Measurements from ENCODE around the gene ANKLE1. TPM values are rescaled to one million over a fixed set of nuclear protein-coding genes. Genes with fewer than 3 reads are reported as not detected.
"Not testable (repeated sequence)": the region's sequence is repeated elsewhere in the genome, so short reads cannot be mapped to it uniquely, and the experiment has no call there.

ANKLE1 gene
- total RNA-seq, 1 donor from 2014 or later = 0.55 TPM

DNA sequence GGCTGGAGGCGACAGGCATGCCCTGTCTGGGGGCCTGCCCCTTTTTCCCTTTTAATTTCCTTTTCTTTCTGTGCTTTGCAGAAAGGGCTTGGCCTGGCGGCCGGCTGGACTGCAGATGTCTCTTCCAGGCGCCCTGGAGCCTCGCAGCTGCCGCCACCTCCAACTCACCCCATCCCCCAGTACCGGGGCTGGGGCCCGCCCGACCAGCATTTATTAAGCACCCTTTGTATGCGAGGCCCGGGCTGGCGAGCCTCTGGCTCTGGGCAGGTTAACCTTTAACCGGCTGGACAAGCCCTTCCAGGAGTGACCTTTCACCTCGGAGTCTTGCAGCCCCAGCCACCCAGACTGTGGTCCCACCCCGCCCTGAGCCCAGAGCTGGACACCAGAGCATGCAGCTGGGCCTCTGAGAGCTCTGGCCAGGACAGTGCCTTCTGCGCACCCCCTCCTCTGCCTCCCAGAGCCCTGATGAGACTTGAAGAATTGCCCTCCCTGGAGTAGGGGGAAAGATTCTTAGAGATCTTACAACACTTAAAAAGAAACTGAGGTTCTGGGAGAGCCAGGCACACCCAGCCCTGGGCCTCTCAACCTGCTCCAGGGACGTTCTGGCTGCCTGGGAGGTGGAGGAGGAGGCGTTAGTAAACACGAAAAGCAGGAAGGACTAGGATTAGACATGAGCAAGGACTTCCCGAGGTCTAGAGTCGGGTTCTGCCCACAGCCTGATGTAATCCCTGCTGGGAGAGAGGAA, 34.8 kb upstream of the ANKLE1 start:
- DNase-seq (ENCODE audit: low spot score) = no peak

DNA sequence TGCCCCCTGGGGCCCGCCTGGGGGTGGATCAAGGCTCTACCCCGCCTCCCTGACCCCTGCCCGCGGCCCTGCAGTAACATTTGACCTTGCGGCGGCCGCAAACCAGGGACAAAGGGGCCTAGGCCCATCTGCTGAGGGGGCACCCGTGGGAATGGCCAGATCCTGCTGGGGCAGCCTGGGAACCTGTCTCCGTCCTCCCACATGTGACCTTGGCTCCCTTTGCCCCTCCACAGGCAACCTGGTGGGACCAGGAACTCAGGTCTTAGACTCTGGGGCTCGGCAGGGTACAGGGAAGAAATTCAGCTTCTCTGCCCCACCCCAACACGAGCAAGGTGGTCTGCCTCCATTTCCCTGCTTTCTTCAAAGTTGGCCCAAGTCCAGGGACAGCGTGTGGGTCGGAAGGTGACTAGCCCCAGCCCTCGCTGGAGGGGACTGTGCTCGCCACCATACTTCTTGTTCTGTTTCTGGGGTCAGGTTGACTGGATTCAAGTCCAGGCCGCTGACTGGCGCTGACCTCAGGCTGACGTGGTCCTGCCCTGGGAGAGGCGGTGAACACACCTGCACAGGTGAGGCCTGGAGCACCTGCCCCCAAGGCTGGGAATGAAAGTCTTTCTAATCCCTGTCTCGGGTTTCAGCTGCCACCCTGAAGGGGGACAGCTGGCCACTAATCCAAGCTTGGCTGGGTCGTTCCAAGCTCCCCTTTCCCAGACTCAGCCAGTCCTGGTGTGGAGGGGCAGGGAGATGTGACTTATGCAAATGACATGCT, 33.5 kb upstream of the ANKLE1 start:
- DNase-seq (ENCODE audit: low spot score) = no peak

DNA sequence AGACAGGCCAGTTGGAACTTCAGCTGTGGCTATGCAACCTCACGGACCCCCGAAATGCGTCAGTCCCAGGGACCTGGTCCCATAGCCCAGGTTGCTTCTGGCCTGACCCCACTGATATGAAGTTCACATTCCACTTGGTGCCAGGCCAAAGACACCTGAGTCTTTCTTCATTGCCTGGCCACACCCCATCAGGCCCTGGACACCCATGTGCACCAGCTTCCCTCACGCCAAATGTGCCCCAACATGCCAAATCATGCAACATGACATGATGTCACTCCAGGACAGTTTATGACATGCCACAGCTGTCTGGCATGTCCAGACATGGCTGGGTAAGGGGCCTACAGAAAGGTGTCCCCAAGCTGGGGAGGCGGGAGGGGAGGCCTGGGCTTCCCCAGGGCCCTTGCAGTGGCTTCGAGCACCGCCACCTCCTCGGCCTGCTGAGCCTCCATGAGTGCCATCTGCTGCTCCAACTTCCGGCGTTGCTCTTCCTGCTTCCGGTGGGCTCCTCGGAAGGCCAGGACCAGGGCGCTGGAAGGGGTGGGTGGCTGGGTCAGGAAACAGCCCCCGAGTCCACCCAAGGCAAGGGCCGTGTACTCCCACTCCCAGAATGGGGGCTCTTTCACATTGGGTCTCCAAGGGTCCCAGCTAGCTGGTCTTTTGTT, 31.7 kb upstream of the ANKLE1 start:
- DNase-seq (ENCODE audit: low spot score) = no peak

DNA sequence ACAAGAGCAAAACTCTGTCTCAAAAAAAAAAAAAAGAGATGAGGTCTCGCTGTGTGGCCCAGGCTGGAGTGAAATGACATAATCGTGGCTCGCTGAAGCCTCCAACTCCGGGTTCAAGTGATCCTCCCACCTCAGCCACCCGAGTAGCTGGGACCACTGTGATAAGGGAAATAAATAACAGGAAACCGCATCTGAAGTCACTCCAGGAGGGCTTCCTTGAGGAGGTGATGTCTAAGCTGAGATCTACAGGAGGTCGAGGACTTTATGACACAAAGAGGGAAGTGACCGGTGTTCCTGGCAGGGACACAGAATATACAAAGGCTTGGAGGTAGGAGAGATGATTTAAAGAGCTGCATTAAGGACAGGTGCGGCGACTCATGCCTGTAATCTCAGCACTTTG, 27.1 kb upstream of the ANKLE1 start:
- no peak for DNase-seq (ENCODE audit: low spot score)

DNA sequence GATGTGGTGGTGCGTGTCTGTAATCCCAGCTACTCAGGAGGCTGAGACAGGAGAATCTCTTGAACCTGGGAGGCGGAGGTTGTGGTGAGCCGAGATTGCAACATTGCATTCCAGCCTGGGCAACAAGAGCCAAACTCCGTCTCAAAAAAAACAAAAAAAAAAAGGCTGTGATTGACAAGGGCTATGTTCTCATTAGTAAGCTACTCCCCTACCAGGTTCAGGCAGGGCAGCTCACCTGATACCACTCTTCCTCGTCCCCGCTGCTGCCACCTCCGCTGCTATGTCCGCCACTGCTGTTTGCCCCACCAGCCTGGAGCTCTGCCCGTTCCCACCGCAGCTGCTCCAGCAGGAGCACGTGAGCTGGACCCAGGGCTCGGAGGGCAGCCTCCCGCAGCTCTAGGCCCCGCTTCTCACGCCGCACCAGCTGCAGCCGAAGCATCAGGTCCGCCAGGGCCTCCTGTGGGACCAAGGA, 26.5 kb upstream of the ANKLE1 start:
- no peak for DNase-seq (ENCODE audit: low spot score)

DNA sequence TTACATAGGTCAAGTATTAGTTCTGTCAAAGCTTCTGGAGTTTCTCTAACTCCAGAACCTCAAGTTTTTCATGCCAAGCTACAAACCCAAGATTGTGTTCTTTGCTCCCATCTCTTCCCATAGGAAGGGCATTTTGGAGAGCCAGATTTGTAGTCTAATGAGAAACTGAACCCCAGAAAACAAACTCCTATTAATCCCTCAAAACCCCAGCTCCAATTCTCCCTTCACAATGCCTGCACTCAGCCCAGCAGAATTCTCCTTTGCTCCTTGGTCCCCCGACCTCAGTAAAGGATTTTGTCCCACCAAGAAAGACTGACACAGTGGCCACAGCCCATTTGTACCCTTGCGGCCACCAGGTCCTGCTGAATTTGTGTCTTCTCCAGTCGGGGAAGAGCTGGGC, 25.6 kb upstream of the ANKLE1 start:
- no peak for DNase-seq (ENCODE audit: low spot score)

DNA sequence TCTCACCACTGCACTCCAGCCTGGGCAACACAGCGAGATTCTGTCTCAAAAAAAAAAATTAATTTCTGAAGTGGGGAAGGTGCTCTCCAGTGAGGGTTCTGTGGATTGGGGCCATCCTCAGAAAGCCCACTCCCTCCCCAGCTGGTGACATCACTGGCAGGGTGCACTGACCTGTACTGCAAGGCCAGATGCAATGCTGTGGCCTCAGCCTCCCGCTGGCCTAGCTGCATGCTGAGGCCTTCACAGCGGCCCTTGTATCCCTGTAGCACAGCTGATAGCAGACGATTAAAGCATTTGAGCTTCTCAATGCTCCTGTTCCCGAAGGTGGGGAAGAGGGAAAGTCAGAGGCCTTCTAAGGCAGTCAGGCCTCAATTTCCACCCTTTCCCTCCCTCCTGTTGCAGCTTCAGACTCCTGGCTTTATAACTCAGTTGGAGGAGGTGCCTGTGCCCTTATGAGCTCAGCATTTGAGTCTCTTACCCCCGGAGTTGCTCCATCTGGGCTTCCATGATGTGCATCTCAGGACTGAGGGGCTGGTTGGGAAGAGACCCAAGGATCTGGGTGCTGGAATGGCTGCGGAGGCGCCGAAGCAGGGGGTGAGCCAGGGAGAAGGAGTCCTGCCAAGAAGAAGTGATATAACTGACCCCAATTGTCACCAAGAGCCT, 22.5 kb upstream of the ANKLE1 start:
- DNase-seq (ENCODE audit: low spot score) = no peak

DNA sequence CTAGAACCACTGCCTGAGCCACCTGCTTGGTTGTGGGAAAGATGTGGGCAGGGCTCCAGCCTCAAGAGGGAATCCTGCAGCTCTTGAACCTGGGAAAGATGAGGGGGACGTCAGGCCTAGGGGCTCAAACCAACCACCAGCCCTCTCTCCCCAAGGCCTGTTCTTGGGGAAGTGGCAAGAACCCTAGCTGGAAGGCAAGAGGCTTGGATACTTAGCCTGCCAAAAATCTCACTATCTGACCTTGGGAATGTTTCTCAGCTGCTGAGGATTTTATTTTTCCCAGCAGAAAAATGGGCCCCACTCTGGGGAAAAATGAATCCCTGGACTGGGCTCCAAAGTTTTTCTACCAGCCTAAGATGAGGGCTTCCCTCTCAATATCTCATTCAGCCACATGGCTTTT, 21.8 kb upstream of the ANKLE1 start:
- no peak for DNase-seq (ENCODE audit: low spot score)

DNA sequence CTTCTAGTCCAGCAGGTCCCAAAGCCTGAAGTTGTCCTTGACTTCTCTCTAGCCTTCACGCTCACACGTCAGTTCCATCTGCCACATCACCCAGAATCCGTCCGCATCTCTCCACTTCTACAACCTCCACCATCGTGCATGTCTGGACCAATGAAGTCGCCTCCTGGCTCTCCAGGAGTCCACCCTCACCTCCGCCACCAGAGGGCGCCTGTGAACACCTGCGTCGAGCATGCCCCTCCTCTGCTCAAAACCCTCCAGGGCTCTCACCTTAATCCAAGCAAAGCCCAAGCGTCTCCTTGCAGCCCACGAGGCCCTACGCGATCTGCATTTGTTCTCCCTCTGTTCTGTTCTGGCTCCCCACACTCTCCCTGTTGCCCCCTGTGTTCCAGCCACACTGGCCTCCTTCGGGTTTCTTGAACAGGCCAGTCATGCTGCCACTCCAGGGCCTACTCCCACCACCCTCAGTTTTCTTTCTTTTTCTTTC, 20.8 kb upstream of the ANKLE1 start:
- no peak for DNase-seq (ENCODE audit: low spot score)

DNA sequence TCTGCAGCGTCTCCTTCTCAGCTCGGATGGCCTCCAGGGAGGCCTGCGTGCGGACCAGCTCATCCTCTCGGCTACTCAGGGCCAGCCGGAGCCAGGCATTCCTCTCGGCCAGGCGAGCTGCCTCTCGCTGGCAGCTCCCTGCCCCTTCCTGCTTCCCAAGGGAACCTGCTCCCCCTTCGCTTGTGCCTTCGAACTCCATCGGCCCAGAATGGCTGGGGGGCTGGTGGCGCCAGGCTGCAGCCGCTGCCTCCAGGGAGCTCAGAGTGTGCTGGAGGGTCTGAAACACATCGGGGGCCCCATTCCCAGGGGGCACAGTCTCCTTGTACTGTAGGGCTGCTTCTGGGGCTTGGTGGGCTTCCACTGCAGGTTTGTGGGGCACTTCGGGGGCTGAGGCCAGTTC, 19.1 kb upstream of the ANKLE1 start:
- no peak for DNase-seq (ENCODE audit: low spot score)

DNA sequence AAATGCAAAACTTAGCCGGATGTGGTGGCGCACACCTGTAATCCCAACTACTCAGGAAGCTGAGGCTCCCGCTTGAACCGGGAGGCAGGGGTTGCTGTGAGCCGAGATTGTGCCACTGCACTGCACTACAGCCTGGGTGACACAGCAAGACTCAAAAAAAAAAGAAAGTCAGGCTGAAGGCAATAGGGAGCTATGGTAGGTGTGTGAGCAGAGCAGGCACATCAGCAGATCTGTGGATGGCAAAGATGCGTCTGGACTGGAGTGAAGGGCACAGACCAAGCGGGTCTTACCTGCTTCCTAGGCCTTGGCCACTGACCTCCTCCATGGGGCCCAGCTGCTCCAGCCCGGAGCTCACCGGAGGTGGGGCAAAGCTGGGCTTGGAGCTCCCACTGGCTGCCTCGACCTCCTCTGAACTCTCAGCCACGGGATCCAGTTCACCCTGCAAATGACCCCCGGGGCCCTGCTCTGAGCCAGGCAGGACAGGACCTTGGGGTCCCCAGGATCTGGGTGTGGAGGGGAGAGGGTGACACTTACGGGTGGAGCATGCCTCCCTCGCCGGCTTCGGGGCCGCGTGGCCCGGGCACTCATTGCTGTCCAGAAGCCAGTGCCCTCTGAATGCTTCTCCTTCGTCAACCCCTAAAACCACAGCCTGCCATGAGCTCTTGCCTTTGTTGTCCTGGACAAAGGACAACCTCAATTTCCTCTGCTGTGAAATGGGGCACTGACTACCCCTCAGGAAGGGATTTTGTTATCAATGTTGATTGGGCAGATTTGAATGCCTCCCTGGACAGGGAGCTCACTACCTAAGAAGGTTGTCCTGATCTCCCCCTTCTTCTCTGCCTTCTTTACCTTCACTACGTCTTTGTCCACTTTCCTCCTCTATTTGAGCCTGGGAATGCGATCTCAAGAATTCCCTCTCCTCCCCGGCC, 17.7 kb upstream of the ANKLE1 start:
- no peak for DNase-seq (ENCODE audit: low spot score)

DNA sequence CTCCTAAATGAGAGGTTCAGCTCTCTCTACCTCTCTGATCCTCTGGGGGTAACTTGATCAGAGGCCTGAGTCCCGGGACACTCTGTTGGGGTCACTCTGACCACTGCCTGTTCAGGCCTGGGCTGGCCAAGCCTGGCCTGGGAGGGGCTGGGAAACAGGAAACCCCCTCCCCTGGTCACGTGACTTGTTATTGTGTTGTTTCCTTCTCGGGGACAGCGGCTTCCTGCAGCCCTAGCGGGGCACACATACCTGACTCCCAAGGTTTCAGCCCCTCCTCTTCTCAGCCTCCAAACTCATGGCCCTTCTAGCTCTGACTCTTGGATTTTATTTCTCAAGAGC, 17.1 kb upstream of the ANKLE1 start, which contains the start of gene USHBP1:
Gene USHBP1 (minus strand): TSS at position 105 of the 339 bp plus-strand sequence. CDS start 446 bp downstream, outside the sequence.
- DNase-seq (ENCODE audit: low spot score) = no peak

DNA sequence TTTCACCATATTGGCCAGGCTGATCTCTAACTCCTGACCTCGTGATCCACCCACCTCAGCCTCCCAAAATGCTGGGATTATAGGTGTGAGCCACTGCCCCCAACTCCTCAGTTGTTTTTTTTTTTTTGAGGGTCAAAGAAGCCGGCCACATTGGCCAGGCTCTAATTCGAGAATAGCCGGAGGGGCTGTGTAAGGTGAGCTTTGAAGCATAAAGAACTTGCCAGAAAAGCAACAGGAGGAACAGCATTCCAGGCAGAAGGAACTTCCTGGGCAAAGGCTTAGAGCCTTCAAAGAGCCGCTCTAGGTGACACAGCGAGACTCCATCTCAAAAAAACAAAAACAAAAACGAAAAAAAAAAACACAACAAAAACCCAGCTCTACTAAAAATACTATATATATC, 15.7 kb upstream of the ANKLE1 start:
- DNase-seq (ENCODE audit: low spot score) = no peak

DNA sequence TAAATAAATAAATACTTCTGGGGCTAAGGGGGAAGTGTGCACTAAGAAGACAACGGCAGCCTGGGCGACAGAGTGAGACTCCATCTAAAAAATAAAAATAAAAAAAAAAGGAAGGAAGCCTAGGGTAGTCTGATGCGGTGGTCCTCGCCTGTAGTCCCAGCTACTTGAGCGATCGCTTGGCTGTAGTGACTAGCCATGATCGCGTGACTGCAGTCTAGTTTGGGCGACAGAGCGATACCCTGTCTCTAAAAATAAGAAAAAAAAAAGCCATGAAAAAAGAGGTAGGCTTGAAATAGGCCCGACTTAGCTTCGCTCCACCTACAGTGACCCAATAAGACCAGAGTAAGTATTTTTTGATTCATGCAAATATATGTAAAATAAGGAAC, 15.1 kb upstream of the ANKLE1 start:
- DNase-seq (ENCODE audit: low spot score) = no peak

DNA sequence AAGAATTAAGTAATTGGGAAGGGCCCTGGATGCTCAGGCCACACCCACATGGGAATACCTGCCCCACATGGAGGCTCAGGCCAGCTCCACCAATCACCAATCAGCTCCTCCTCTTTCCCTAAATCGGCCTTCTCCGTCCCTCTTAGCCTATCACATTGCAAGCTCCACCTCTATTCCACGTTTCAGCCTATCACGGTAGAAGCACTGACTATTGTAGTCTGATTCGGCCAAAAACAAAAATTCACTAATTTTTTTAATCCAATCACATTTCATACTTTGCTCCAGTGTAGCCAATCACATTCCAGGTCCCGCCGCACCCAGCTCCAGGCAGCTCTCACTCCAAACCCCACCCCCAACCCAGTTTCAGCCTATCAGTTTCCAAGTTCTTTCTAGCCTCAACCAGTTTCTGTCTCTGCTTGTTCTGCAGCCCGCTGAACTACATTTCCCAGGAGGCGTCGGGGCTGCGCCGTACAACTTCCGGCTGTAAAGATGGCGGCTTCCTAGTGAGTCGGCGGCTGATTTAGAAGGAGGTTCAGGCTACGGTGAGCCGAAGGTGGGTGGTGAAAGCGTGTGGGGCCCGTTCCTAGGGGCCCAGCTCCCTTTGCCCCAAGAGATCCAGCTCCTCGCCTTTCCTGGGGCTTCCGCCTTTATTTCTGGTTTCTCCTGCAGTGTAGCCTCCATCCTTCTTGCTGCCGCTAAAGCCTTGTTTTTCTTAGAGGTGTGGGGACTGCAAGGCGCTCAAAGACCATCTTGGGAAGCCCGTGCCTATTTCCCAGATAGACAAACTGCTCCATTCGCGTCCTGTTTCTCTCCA, 14.5 kb upstream of the ANKLE1 start, which contains the start of gene BABAM1:
Gene BABAM1 (plus strand): TSS at position 469 of the 814 bp plus-strand sequence. CDS start 1,364 bp downstream, outside the sequence.
- peak; percentile 94 for DNase-seq (ENCODE audit: low spot score)

DNA sequence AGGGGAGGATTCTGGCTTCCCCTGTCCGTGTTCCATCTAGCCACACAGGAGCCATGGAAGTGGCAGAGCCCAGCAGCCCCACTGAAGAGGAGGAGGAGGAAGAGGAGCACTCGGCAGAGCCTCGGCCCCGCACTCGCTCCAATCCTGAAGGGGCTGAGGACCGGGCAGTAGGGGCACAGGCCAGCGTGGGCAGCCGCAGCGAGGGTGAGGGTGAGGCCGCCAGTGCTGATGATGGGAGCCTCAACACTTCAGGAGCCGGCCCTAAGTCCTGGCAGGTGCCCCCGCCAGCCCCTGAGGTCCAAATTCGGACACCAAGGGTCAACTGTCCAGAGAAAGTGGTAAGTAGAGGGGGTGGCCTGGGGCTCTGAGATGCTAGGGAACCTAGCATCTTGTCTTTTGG, 12.9 kb upstream of the ANKLE1 start:
- DNase-seq (ENCODE audit: low spot score) = no peak

DNA sequence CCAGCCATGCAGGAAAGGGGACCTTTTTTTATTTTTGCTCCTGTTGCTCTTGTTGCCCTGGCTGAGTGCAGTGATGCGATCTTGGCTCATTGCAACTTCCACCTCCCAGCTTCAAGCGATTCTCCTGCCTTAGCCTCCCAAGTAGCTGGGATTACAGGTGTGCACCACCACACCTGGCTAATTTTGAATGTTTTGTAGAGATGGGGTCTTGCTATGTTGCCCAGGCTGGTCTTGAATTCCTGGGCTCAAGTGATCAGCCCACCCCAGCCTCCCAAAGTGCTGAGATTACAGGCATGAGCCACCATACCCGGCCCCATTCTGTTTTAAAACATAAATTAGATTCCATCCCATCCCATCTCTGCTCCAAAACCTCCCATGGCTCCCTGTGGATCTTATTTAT, 6.8 kb upstream of the ANKLE1 start:
- not testable (repeated sequence) for DNase-seq (ENCODE audit: low spot score)

DNA sequence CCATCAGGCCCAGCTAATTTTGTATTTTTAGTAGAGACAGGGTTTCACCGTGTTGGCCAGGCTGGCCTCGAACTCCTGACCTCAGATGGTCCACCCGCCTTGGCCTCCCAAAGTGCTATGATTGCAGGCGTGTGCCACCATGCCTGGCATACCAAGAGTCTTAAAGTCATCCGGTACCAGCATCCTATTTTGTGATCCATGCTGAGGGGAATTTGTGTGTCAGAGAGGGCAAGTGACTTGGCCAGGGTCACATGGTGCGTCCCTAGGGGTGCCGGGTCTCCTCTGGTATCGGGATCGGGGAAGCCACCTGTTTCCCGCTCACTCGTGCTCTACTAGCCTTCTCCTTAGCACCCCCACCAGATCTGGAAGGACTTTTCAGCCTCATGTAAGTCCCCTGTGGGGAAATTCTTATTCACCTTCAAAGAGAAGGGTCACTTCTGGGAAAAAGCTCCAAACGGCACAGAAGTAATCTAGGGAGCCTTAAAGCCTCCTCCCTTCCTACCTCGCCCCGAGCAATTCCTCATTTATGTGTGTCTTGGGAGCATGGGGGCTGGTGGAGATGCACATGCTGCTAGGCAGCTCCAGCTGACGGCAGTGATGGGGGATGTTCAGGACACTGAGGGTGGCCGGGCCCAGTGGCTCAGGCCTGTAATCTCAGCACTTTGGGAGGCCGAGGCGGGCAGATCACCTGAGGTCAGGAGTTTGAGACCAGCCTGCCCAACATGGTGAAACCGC, 6.1 kb upstream of the ANKLE1 start:
- no peak for DNase-seq (ENCODE audit: low spot score)

DNA sequence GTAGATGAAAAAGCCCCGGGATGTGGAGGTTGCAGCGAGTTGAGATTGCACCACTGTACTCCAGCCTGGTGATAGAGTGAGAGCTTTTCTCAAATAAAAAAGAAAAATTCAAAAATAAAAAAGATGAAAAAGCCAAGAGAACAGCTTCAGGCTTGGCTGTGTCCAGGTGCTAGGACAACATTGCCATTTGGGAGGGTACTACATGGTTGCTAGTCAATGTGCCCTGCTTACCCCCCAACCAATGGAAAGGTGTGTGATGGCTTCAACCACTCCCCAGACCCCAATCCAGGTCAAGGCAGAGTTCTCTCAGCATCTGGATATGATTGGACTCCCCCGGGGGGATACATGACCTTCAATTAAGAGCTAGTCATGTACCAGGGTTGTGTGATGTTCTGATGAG, 2.3 kb upstream of the ANKLE1 start:
- no peak for DNase-seq (ENCODE audit: low spot score)

Data from mesenteric fat pad (tissue), 1 donor.